Activated CD4-positive, alpha-beta memory T cell treated with anti-CD3 and anti-CD28 coated beads, Interleukin-2, amount 10 ng/mL, durations not matched to agents 7 days and 5 days (primary cell): ENCODE data around the gene UBN2. TPM values are rescaled to one million over a fixed set of nuclear protein-coding genes. Genes with fewer than 3 reads are reported as not detected.
A peak's percentile ranks its signal among the peaks of the same experiment; 100 is the strongest.
"Not testable (repeated sequence)": the region's sequence is repeated elsewhere in the genome, so short reads cannot be mapped to it uniquely, and the experiment has no call there.

Experiments used
- CTCF ChIA-PET: fragments of 350-600 bp; sonication (Branson Sonifier 250); formaldehyde crosslinking; loops from one replicate; lab custom pipeline; 2021; ENCODE audit warnings: antibody characterized with exemption, inconsistent platforms; lab: Charles Lee
- POLR2A ChIA-PET: fragments of 350-600 bp; sonication (Branson Sonifier 250); formaldehyde crosslinking; loops from one replicate; lab custom pipeline; 2021; ENCODE audit warnings: antibody characterized with exemption; lab: Charles Lee
- DNase-seq: peaks from one replicate; pipeline ENCODE4 v3.0.0-alpha.2; 2020
- H3K27ac Mint-ChIP-seq: one replicate; pipeline ENCODE4 v1.8.0; 2021; ENCODE audit warnings: mild to moderate bottlenecking, mixed read lengths
- H3K27me3 Mint-ChIP-seq: one replicate; pipeline ENCODE4 v1.8.0; 2021; ENCODE audit warnings: mixed read lengths
- H3K36me3 Mint-ChIP-seq: one replicate; pipeline ENCODE4 v1.8.0; 2021; ENCODE audit warnings: low read depth, mixed read lengths
- H3K4me1 Mint-ChIP-seq: one replicate; pipeline ENCODE4 v1.8.0; 2021; ENCODE audit warnings: mixed read lengths
- H3K4me3 Mint-ChIP-seq: one replicate; pipeline ENCODE4 v1.8.0; 2021; ENCODE audit warnings: mild to moderate bottlenecking, mixed read lengths
- H3K9me3 Mint-ChIP-seq: one replicate; pipeline ENCODE4 v1.8.0; 2021; ENCODE audit warnings: mixed read lengths
- total RNA-seq, 2 experiments: library from RNA; stranded (reverse); gene quantifications; one replicate each; pipeline ENCODE4 v1.2.3, GENCODE V29; 2021

The UBN2 gene
- total RNA-seq, 2 experiments from 2014 or later = 11.6 to 12.0 TPM

- ChIA-PET POLR2A (no interaction called here), CTCF (no interaction called here)
- H3K9me3 Mint-ChIP-seq = peaks cover 3% of the 10 kb centered on the region
- no peaks in the 10 kb centered on the region for H3K36me3 Mint-ChIP-seq
- H3K4me1 Mint-ChIP-seq = no peaks in the 10 kb centered on the region
- H3K4me3 Mint-ChIP-seq = no peak overlapping the region
- H3K27ac Mint-ChIP-seq = no peak overlapping the region
- H3K27me3 Mint-ChIP-seq = peaks cover 6% of the 10 kb centered on the region
- no peak for DNase-seq
Measured at GRCh38 chr7:139218173-139218572, 12.9 kb upstream of the UBN2 start.

DNA sequence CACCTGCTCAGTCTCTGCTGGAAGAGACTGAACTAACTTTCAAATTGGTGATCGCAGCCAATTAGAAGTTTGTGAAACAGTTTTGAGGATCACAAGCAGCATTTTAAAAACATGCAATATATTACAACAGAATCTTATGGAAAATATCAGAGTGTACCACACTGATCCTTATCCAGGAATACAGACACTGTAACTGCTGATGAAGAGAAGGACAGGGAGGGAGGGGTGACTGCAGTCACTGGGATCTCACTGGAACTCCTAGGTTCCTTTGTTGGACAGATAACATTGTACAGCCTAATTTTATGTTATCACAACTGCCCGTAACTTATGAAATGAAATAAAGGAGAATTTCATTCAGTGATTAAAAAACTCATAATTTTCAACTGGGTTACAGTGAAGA, 6.8 kb upstream of the UBN2 start:
- Mint-ChIP-seq H3K27me3 (peaks cover 19% of the 10 kb centered on the region), H3K27ac (no peak overlapping the region), H3K36me3 (no peaks in the 10 kb centered on the region), H3K4me1 (no peaks in the 10 kb centered on the region), H3K9me3 (no peaks in the 10 kb centered on the region), H3K4me3 (no peak overlapping the region)
- ChIA-PET CTCF (no interaction called here), POLR2A (no interaction called here)
- DNase-seq = no peak

- CTCF ChIA-PET, H3K27ac Mint-ChIP-seq, H3K4me3 Mint-ChIP-seq, POLR2A ChIA-PET, H3K36me3 Mint-ChIP-seq, H3K4me1 Mint-ChIP-seq, H3K9me3 Mint-ChIP-seq, DNase-seq: not testable (repeated sequence)
- peaks cover 24% of the 10 kb centered on the region for H3K27me3 Mint-ChIP-seq
Measured at GRCh38 chr7:139224836-139225235, 6.2 kb upstream of the UBN2 start.

GRCh38 chr7:139225286-139226157, 5.5 kb upstream of the UBN2 start:
- POLR2A ChIA-PET, CTCF ChIA-PET, H3K27ac Mint-ChIP-seq, H3K4me3 Mint-ChIP-seq, H3K4me1 Mint-ChIP-seq, DNase-seq, H3K9me3 Mint-ChIP-seq, H3K36me3 Mint-ChIP-seq: not testable (repeated sequence)
- peaks cover 25% of the 10 kb centered on the region for H3K27me3 Mint-ChIP-seq

GRCh38 chr7:139226158-139226515, 4.9 kb upstream of the UBN2 start:
- H3K4me1 Mint-ChIP-seq, POLR2A ChIA-PET, CTCF ChIA-PET, H3K4me3 Mint-ChIP-seq, H3K9me3 Mint-ChIP-seq, H3K36me3 Mint-ChIP-seq, H3K27ac Mint-ChIP-seq, DNase-seq: not testable (repeated sequence)
- H3K27me3 Mint-ChIP-seq = peaks cover 25% of the 10 kb centered on the region

DNA sequence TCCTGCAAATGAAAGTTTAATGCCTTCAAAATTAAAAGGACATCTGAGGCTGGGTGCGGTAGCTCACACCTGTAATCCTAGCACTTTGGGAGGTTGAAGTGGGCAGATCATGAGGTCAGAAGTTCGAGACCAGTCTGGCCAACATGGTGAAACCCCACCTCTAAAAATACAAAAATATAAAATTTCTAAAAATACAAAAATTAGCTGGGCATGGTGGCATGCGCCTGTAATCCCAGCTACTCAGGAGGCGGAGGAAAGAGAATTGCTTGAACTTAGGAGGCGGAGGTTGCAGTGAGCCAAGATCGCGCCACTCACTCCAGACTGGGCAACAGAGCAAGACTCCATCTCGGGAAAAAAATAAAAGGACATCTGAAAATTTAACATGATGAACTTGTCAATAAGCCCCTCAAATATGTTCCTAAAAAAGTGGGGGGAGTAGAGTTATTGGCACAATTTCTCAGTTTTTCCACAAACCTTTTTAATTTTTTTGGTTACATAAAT, 4.0 kb upstream of the UBN2 start:
- peaks cover 25% of the 10 kb centered on the region for H3K27me3 Mint-ChIP-seq
- H3K4me3 Mint-ChIP-seq, CTCF ChIA-PET, H3K9me3 Mint-ChIP-seq, DNase-seq, H3K27ac Mint-ChIP-seq, POLR2A ChIA-PET, H3K36me3 Mint-ChIP-seq: not testable (repeated sequence)
- peaks cover 11% of the 10 kb centered on the region for H3K4me1 Mint-ChIP-seq

DNA sequence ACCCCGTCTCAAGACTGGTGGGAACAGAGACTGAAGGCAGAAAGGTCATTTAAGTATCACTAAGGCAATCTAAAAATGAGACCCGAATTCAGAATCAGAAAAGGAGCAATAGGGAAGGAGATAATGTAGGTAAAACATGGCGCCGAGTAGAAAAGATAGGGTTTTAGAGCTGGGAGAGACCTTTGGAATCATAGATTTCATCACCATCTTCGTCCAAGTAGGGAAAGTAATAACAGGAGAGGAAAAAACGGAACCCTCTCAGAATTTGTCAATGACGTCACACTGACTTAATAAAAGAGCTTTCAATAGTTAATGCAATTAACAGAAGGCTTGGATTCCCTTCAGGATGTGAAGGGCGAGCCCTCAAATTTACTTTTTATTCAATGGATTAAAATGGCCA, 1.0 kb upstream of the UBN2 start:
- CTCF ChIA-PET = no interaction called here
- Mint-ChIP-seq H3K36me3 (peaks cover 4% of the 10 kb centered on the region), H3K9me3 (no peaks in the 10 kb centered on the region), H3K27me3 (peaks cover 20% of the 10 kb centered on the region), H3K27ac (no peak overlapping the region), H3K4me1 (peaks cover 23% of the 10 kb centered on the region), H3K4me3 (peak overlapping the region; percentile 53)
- POLR2A ChIA-PET = interaction anchor here (1.0 to 2.9 kb wide), 4 partner anchors 96 to 140 kb away, joined by 3 to 15 read pairs (median 6); a partner anchor contains a TSS
- DNase-seq = no peak

DNA sequence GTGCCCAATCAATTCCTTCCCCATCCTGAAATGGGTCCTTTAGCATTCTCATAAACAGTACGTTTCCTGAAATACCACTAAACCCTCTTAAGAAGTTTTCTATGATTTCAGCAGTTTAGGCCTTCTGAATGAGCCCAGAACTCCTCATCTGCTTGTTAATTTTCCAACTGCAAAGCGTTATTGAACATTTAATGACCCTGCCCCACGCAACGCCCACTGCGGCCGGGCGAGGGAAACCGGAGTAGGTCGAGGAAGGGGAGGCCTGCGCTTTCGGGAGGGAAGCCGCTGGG, 608 bp upstream of the UBN2 start:
- Mint-ChIP-seq H3K4me3 (peak overlapping the region; percentile 98), H3K36me3 (peaks cover 4% of the 10 kb centered on the region), H3K9me3 (no peaks in the 10 kb centered on the region), H3K27ac (no peak overlapping the region), H3K27me3 (peaks cover 20% of the 10 kb centered on the region), H3K4me1 (peaks cover 23% of the 10 kb centered on the region)
- ChIA-PET CTCF (no interaction called here), POLR2A (interaction anchor here (1.0 to 2.9 kb wide), 4 partner anchors 96 to 140 kb away, joined by 3 to 15 read pairs (median 6); a partner anchor contains a TSS)
- DNase-seq = no peak

- H3K27ac Mint-ChIP-seq = peak overlapping the region; percentile 58
- peak; percentile 28 for DNase-seq
- H3K4me1 Mint-ChIP-seq = peaks cover 25% of the 10 kb centered on the region
- ChIA-PET POLR2A (interaction anchor here (0.6 to 2.9 kb wide), 6 partner anchors 10 to 137 kb away, joined by 3 to 15 read pairs (median 4); partner anchors contain the start of gene LUC7L2), CTCF (no interaction called here)
- H3K4me3 Mint-ChIP-seq = peak overlapping the region; percentile 98
- H3K9me3 Mint-ChIP-seq = no peaks in the 10 kb centered on the region
- peaks cover 20% of the 10 kb centered on the region for H3K27me3 Mint-ChIP-seq
- peaks cover 4% of the 10 kb centered on the region for H3K36me3 Mint-ChIP-seq
Measured at GRCh38 chr7:139231513-139232376, 708 bp downstream of the UBN2 start.

- ChIA-PET CTCF (no interaction called here), POLR2A (interaction anchor here (0.6 to 2.9 kb wide), 6 partner anchors 10 to 138 kb away, joined by 3 to 15 read pairs (median 4); partner anchors contain the start of gene LUC7L2)
- Mint-ChIP-seq H3K9me3 (no peaks in the 10 kb centered on the region), H3K4me1 (peaks cover 25% of the 10 kb centered on the region), H3K4me3 (peak overlapping the region; percentile 86), H3K36me3 (peaks cover 4% of the 10 kb centered on the region), H3K27me3 (peaks cover 20% of the 10 kb centered on the region), H3K27ac (peak overlapping the region; percentile 58)
- DNase-seq = no peak
Measured at GRCh38 chr7:139232377-139232717, 1.3 kb downstream of the UBN2 start.

GRCh38 chr7:139232904-139233303, 1.9 kb downstream of the UBN2 start:
- POLR2A ChIA-PET = interaction anchor here (1.0 to 2.9 kb wide), 6 partner anchors 9 to 138 kb away, joined by 3 to 15 read pairs (median 4); partner anchors contain the start of gene LUC7L2
- Mint-ChIP-seq H3K27ac (no peak overlapping the region), H3K36me3 (peaks cover 9% of the 10 kb centered on the region), H3K27me3 (peaks cover 15% of the 10 kb centered on the region), H3K9me3 (no peaks in the 10 kb centered on the region), H3K4me3 (peak overlapping the region; percentile 86), H3K4me1 (peaks cover 25% of the 10 kb centered on the region)
- DNase-seq = no peak
- CTCF ChIA-PET = no interaction called here

DNA sequence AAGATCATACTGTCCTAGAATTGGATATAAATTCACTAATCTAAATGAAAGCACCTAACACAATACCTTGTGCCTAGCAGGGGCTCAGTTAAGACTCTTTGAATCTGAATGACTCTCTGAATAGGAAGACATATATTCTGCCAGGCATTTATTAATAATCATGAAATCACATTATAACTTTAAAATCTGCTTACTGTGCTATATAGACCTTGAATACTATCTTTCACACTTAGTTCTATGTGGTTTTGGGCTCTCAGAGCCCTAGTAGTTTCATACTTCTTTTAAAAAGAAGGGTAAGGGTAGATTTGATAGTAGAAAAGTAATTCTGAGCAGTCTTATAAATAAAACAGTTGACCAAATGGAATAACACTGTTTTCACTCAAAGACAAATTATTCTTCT, 10.2 kb downstream of the UBN2 start:
- H3K4me1 Mint-ChIP-seq = peaks cover 15% of the 10 kb centered on the region
- no peaks in the 10 kb centered on the region for H3K27me3 Mint-ChIP-seq
- DNase-seq = no peak
- ChIA-PET CTCF (interaction anchor here (1.2 kb wide), 1 partner anchor 193 kb away, joined by 4 read pairs; no protein-coding TSS in a partner anchor), POLR2A (no interaction called here)
- H3K27ac Mint-ChIP-seq = no peak overlapping the region
- H3K4me3 Mint-ChIP-seq = no peak overlapping the region
- peaks cover 48% of the 10 kb centered on the region for H3K36me3 Mint-ChIP-seq
- H3K9me3 Mint-ChIP-seq = no peaks in the 10 kb centered on the region

DNA sequence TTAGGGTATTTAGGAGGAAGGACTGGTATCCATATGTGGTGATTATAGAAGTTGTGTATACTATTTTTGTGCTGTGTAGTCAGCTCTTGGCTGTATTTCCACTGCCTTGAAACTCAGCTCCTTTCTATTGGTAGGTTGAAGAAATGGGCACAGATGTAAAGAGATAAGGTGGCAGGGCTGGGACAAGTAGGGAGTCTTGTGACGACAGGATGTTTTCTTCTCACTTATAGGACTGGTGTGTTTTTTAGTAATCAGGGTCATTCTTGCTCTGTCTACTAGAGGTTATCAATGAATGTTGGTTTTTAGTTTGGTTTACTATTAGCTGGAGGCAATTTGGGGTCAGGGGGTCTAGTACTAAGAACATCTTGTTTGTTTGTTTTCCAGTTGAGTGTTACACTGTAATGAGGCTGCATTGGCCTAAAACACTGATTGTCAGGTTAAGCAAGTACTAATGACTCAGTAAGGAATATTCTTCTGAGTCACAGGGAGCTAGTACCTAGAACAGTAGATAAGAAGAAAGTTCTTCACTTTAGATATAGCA, 11.8 kb downstream of the UBN2 start:
- peaks cover 17% of the 10 kb centered on the region for H3K4me1 Mint-ChIP-seq
- CTCF ChIA-PET = no interaction called here
- H3K36me3 Mint-ChIP-seq = peaks cover 57% of the 10 kb centered on the region
- no peak overlapping the region for H3K4me3 Mint-ChIP-seq
- H3K9me3 Mint-ChIP-seq = no peaks in the 10 kb centered on the region
- H3K27me3 Mint-ChIP-seq = no peaks in the 10 kb centered on the region
- no peak for DNase-seq
- POLR2A ChIA-PET = interaction anchor here (1.0 to 1.1 kb wide), 2 partner anchors 11 to 136 kb away, joined by 3 to 6 read pairs; no protein-coding TSS in a partner anchor
- no peak overlapping the region for H3K27ac Mint-ChIP-seq
